Stimulated activated CD8-positive, alpha-beta memory T cell treated with anti-CD3 and anti-CD28 coated beads, Interleukin-2, amount 100 ng/mL, for 1 hour (primary cell): ENCODE measurements around the gene LRRC36.
"Not testable (repeated sequence)": the region's sequence is repeated elsewhere in the genome, so short reads cannot be mapped to it uniquely, and the experiment has no call there.

Experiments
- DNase-seq, 2 donors: peaks; one replicate each; pipeline ENCODE4 v3.0.0-alpha.2; 2020; ENCODE audit warnings: low read depth in 2 of 2

The LRRC36 gene

GRCh38 chr16:67405336-67405735, 78.7 kb downstream of the LRRC36 start:
- no peak for DNase-seq

DNA sequence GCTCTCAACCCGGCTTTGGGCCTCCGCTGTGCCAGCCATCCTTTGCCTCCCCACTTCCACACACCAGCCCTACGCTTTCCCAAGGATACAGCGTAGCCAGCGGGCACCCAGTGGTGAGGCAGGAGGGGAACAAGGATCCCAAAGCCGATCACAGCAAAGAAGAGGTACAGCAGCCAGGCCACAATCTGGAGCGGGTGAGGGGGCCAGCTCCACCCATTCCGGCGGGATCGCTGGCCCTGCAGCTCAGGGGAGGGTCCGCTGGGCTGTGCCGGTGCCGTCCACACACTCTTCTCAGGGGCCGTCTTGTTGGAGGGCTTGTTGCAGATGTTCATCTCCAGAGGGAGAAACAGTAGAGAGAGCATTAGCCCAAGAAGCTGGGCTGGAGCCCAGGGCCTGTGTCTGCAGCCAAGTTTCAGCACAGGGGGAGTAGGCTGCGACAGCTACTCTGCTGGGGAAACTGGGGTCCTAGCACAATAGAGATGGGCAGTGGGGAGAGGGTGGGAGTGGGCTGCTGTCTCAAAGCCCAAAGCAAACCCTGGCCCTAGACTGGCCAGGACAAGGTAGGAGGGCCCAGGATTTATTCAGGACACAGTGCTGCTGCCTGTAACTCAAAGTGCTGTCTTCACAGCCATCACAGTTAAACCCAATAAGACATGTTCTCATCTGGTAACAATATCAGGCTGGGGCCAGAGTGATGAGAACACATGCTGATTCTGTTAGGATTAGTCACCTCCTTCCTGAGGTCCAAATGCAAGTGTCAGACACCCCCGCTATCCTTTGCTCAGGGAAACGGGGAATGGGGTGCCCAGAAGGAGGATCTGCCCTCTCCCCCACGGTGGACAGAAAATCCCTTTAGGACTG, 79.7 kb downstream of the LRRC36 start:
- no peak for DNase-seq

DNA sequence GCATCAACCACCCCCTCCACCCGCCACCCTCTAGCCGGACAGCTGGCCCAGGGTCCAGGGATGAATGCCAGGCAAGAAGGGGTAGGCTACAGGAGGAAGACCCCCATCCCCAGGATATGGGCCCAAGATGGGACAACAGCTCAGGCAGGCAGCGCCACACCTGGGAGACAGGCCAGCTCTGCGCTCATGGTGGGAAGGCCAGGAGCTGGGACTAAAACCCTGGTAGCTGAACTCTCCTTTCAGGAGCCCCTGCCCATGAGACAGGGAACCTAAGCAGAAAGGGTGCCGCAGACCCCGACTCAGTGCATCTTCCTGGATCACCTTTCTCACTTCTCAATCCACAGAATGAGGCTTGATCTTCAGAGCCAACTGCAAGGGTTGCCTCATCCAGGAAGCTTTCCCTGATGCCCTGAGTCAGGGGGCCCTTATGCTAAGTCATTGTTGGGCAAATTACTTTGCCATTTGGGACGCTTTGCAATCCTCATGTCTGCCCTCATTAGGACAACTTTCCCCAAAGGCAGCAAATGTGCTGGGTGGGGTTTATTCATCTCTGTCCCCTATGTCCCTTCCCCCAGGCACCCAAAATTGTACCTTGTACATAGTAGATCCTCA, 80.7 kb downstream of the LRRC36 start:
- no peak for DNase-seq

DNA sequence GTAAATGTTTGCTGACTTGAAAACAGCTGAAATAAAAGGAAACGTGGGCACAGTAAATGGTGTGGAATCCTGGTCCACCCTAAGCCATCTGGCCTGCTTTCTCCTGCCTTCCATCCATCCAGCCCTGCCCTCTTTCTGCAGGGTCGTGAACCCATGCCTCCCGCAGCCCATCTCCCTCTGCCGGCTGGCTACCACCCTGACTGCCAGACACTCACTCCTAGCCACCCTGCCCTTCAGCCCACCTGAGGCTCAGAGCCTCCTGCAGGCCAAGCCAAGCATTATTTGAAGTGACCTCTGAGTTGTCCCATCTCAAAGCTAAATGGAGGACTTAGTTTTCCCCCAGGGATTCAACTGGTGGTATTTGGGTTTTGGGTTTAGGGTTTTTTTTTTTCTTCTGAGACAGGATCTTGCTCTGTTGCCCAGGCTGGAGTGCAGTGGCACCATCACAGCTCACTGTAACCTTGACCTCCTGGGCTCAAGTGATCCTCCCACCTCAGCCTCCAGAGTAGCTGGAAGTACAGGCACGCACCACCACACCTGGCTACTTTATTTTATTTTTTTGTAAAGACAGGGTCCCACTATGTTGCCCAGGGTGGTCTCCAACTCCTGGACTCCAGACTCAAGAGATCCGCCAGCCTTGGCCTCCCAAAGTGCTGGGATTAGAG, 81.3 kb downstream of the LRRC36 start:
- no peak for DNase-seq

GRCh38 chr16:67409631-67410030, 83.0 kb downstream of the LRRC36 start:
- DNase-seq, result no peak

GRCh38 chr16:67411339-67411738, 84.7 kb downstream of the LRRC36 start:
- no peak for DNase-seq

- DNase-seq, result no peak
These were observed 85.7 kb downstream of the LRRC36 start for GRCh38 chr16:67412294-67412693.

GRCh38 chr16:67413978-67414911, 87.6 kb downstream of the LRRC36 start:
- DNase-seq, result no peak

DNA sequence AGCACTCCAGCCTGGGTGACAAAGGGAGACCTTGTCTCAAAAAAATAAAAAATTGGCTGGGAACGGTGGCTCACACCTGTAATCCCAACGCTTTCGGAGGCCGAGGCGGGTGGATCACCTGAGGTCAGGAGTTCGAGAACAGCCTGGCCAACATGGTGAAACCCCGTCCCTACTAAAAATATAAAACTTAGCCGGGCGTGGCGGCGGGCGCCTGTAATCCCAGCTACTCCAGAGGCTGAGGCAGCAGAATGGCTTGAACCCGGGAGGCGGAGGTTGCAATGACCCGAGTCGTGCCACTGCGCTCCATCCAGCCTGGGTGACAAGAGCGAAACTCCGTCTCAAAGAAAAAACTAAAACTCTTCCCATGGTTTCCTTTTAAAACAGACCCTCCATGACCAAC, 88.8 kb downstream of the LRRC36 start:
- DNase-seq, result not testable (repeated sequence)

GRCh38 chr16:67415872-67416793, 89.5 kb downstream of the LRRC36 start, which contains the start of gene ZDHHC1:
TSS of gene ZDHHC1 (minus strand) at chr16:67416477. CDS start at chr16:67407775, 8,702 bp downstream.
- peak in 1 of 2 donors; percentile 13 for DNase-seq

GRCh38 chr16:67417333-67418061, 90.9 kb downstream of the LRRC36 start:
- DNase-seq, result no peak

- no peak for DNase-seq
These were observed 92.9 kb downstream of the LRRC36 start for GRCh38 chr16:67419502-67419901.

- no peak for DNase-seq
These were observed 93.3 kb downstream of the LRRC36 start for GRCh38 chr16:67419931-67420330.

DNA sequence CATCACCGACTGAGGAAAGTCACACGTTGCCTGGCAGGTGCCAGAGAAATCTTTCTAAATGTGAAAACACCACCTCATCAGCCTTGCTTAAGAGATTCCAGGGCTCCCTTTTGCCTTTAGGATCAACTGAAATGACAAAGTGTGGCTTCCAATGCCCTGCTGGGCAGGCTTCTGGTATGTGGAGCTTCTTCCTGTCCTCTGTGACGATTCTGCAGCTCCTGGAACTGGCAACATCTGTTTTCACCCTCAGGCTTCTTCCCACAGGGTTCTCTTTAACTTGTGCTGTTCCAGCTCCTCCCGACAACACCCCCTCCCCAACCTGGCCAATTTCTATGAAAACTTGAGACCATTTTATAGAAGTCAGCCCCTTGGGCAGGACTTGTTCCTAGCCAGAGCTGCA, 94.4 kb downstream of the LRRC36 start:
- no peak for DNase-seq

DNA sequence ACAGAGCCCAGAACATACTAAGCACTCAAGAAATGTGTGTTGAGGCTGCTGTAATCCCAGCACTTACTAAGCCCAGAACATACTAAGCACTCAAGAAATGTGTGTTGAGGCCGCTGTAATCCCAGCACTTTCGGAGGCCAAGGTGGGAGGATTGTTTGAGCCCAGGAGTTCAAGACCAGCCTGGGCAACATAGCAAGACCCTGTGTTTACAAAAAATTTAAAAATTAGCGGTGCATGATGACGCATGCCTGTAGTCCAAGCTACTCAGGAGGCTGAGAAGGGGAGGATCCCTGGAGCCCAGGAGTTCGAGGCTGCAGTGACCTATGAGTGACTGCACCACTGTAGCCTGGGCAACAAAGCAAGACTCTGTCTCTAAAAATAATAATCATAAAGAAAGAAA, 96.4 kb downstream of the LRRC36 start:
- no peak for DNase-seq

DNA sequence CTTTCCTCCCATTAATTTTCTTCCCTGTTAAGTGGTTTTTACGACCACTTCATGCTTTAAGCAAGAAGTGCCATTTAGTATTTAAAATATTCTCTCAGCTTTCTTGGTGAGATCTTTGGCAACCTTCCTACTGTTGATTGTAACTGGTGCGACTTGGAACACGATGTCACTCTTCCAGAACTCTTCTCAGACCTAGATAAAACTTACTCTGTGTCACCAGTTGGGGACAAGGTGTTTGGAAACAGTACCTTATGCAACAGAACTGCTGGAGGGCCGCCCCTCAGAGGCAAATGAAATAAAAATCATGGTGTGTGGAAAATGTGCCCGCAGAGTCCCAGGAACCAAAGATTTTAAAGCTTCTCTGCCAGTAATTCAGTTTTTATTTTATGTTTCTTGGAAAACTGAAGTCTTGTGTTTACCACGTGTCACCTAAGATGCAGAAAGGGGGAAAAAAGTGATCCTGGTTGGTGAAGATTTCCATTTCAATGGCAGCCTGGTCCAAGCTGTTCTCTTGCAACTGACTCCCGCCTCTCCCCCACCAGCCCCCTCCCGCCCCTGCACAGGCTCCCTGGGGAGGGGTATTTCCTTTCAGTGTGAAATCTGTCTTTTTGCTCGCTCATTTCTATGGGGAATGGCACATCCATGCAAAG, 97.1 kb downstream of the LRRC36 start:
- no peak for DNase-seq

GRCh38 chr16:67424261-67424615, 97.6 kb downstream of the LRRC36 start:
- no peak for DNase-seq

DNA sequence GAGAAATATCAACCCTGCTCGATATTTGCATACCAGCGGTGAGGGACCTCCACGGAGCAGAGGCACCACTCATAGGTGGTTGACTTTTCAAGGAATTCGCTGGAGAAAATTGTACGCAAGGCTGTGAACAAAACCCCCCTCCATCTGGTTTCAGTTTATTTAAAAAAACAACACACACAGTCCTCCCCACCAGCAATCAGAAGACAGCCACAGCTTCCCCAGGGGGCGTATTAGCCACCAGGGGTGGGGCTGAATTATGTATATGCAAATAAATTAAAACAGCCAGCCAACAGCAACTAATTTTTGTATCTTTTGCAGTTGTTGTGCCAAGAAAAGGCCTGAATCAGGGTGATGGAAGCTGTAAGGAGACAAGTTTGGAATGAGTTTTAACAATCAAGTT, 98.4 kb downstream of the LRRC36 start:
- no peak for DNase-seq

GRCh38 chr16:67425580-67425979, 99.0 kb downstream of the LRRC36 start:
- DNase-seq, result no peak
